Left lung (tissue), 10 donors: Measurements from ENCODE around the gene ITPR2. TPM values are rescaled to one million over a fixed set of nuclear protein-coding genes. Genes with fewer than 3 reads are reported as not detected.
"Not testable (repeated sequence)": the region's sequence is repeated elsewhere in the genome, so short reads cannot be mapped to it uniquely, and the experiment has no call there.

Source experiments
- ATAC-seq: fragments of 200-7000 bp; cut with Tn5 transposase; one replicate; pipeline ENCODE4 v1.9.1; 2020; ENCODE audit warnings: moderate library complexity
- DNase-seq, 4 donors: peaks; one replicate each; pipeline ENCODE4 v3.0.0-alpha.2; 2013 to 2020
- H3K27ac ChIP-seq, 2 donors: fragments of 200-600 bp; sonication (generic) in 1 of 2; one replicate each; pipeline versions ENCODE4 v1.5.0 to v1.8.0; 2020 to 2021
- H3K27me3 ChIP-seq, 2 donors: fragments of 200-600 bp; sonication (generic) in 1 of 2; one replicate each; pipeline versions ENCODE4 v1.5.0 to v1.8.0; 2020 to 2021
- H3K36me3 ChIP-seq, 2 donors: fragments of 200-600 bp; sonication (generic) in 1 of 2; one replicate each; pipeline versions ENCODE4 v1.5.0 to v1.8.0; 2020 to 2021
- H3K4me1 ChIP-seq, 2 donors: fragments of 200-600 bp; one replicate each; pipeline ENCODE4 v1.8.0; 2021
- H3K4me3 ChIP-seq, 2 donors: fragments of 200-600 bp; sonication (generic) in 1 of 2; one replicate each; pipeline versions ENCODE4 v1.5.0 to v1.8.0; 2020 to 2021; ENCODE audit warnings: mild to moderate bottlenecking in 1 of 2
- H3K9me3 ChIP-seq, 2 donors: fragments of 200-600 bp; sonication (generic) in 1 of 2; one replicate each; pipeline versions ENCODE4 v1.5.0 to v1.8.0; 2020 to 2021
- CTCF ChIP-seq, 2 donors: fragments of 200-600 bp; sonication (generic) in 1 of 2; IDR thresholded peaks; one replicate each; pipeline versions ENCODE4 v1.5.0 to v1.8.0; 2021; ENCODE audit warnings: antibody characterized with exemption in 2 of 2
- intact Hi-C, 2 donors: fragments of 100-400 bp; cut with DNase I; formaldehyde crosslinking; loops; one replicate each; pipeline versions ENCODE4 v1.11.2 to v1.14.2; 2022
- polyA plus RNA-seq, 6 donors: library from polyadenylated mRNA; unstranded; fragments of 120-200 nt; gene quantifications; one replicate each; pipeline ENCODE4 v1.2.1, GENCODE V29; 2013; ENCODE audit not compliant: insufficient read length in 6 of 6
- total RNA-seq, 2 donors: library from RNA; stranded (reverse); fragmentation: NEBNext Ultra II Directional; extraction: Animal tissue kit (Norgen Biotek cat#: 25700); gene quantifications; one replicate each; pipeline ENCODE4 v1.2.1, GENCODE V29; 2021
- donor health status: DM: no; HTN: yes; CAD: no.
- donor health status: DM: no; HTN: no; CAD: no.

ITPR2 gene
- total and polyA plus RNA-seq, 8 donors: 5.5 to 67.8 (median 7.5) TPM

GRCh38 chr12:26838888-26839416 is 6.0 kb upstream of the ITPR2 start:
- no peak overlapping the region for H3K27ac ChIP-seq
- no peaks in the 10 kb centered on the region for H3K36me3 ChIP-seq
- TF ChIP-seq CTCF (IDR thresholded peaks at IDR 0.05): no peak
- H3K4me3 ChIP-seq: no peak overlapping the region
- intact Hi-C loops: no loop called here
- H3K4me1 ChIP-seq: peaks cover 0 to 4% of the 10 kb centered on the region in 2 donors
- no peak for ATAC-seq
- no peaks in the 10 kb centered on the region for H3K27me3 ChIP-seq
- peak in 1 of 4 donors; percentile 76 for DNase-seq
- H3K9me3 ChIP-seq: no peaks in the 10 kb centered on the region

GRCh38 chr12:26836201-26836600 is 3.2 kb upstream of the ITPR2 start:
- H3K36me3 ChIP-seq: no peaks in the 10 kb centered on the region
- no peak for TF ChIP-seq CTCF (IDR thresholded peaks at IDR 0.05)
- DNase-seq (no peak), ATAC-seq (no peak)
- H3K4me1 ChIP-seq: peaks cover 0 to 13% of the 10 kb centered on the region in 2 donors
- no peaks in the 10 kb centered on the region for H3K27me3 ChIP-seq
- no peaks in the 10 kb centered on the region for H3K9me3 ChIP-seq
- no peak overlapping the region for H3K4me3 ChIP-seq
- no peak overlapping the region for H3K27ac ChIP-seq
- intact Hi-C loops: no loop called here

- intact Hi-C loops, ATAC-seq, H3K36me3 ChIP-seq, H3K4me3 ChIP-seq, H3K27ac ChIP-seq, H3K27me3 ChIP-seq, H3K9me3 ChIP-seq, DNase-seq: not testable (repeated sequence)
- peaks cover 7 to 29% of the 10 kb centered on the region in 2 donors for H3K4me1 ChIP-seq
These were observed 1.6 kb upstream of the ITPR2 start for GRCh38 chr12:26834503-26835060.

GRCh38 chr12:26833743-26834490 is 923 bp upstream of the ITPR2 start:
- TF ChIP-seq CTCF (IDR thresholded peaks at IDR 0.05): no peak
- Histone ChIP-seq H3K9me3 (no peaks in the 10 kb centered on the region), H3K27me3 (no peaks in the 10 kb centered on the region), H3K4me1 (peaks cover 7 to 35% of the 10 kb centered on the region in 2 donors), H3K36me3 (no peaks in the 10 kb centered on the region), H3K4me3 (peak overlapping the region; percentile 83 to 92), H3K27ac (peak overlapping the region; percentile 54 to 99)
- ATAC-seq (peak; percentile 36), DNase-seq (peak; percentile 36 to 82 (median 58))
- intact Hi-C loops: no loop called here

- Histone ChIP-seq H3K4me3 (peak overlapping the region; percentile 83 to 92), H3K27ac (peak overlapping the region; percentile 93 to 99), H3K4me1 (peaks cover 7 to 48% of the 10 kb centered on the region in 2 donors), H3K27me3 (no peaks in the 10 kb centered on the region), H3K9me3 (no peaks in the 10 kb centered on the region), H3K36me3 (no peaks in the 10 kb centered on the region)
- peak; percentile 61 for ATAC-seq
- TF ChIP-seq CTCF (IDR thresholded peaks at IDR 0.05): no peak
- intact Hi-C loops: no loop called here
- DNase-seq: peak; percentile 69 to 93 (median 71)
These were observed 808 bp downstream of the ITPR2 start for GRCh38 chr12:26831951-26832821.
